ENCODE data around the gene REV3L.
"Not testable (repeated sequence)": the region's sequence is repeated elsewhere in the genome, so short reads cannot be mapped to it uniquely, and the experiment has no call there.

Gene REV3L

DNA sequence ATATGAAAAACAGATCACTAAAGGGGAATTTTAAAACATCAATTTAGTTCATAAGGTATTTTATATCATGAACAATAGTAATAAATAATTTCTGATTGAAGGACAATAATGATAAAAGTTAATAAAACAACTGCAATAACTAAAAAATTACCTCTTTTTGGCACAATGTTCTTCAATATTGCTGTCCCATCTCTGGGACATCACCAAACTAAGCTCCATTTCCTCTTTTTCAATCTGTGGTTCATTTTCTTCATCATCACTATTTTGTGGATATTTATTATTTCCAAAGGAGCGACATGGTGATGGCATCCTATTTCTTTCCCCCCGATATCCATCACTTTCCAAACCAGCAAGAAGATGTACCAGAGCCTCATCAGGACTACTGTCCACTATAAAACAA, 103.2 kb downstream of the REV3L start:
- DNase-seq, result no peak

DNA sequence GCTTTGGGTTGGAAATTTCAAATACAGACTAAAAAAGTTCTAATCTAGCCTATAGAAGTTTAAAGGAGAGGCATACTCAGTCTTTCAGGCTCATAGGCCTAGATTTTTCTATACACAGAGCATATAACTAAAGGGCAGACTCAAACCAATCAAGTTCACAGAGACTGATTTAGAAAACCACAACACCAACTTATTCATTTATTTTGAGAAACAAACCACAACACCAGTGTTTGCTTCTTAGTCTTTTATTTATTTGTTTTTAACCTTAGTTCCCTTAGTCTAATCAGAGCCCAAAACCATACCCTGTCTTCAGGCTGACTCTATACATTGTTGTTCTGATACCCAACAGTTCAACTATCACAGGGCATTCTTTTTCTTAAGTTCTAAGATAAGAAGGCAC, 103.7 kb downstream of the REV3L start:
- no peak for DNase-seq

DNA sequence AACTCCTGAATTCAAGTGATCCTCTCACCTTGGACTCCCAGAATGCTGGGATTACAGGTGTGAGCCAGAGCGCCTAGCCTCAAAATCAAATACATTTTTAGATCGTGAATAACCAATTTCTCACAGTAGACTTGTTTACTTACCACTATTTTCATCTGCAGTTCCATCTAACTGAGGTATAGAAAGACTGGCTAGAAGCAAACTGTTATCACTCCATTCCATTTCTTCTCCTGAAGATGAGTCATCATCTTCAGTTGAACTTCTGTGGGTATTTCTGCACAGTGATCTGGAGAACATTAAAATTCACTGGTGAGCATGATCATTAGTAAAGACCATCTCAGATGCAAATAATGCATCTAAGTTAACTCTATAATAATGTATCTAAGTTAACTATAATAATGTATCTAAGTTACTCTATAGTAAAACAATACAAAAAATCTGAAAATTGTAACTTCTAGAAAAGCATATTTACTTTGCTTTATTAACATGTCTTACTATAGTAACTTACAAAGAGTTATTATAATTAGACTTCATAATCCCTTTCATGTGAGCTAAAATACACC, 105.4 kb downstream of the REV3L start:
- no peak for DNase-seq

DNA sequence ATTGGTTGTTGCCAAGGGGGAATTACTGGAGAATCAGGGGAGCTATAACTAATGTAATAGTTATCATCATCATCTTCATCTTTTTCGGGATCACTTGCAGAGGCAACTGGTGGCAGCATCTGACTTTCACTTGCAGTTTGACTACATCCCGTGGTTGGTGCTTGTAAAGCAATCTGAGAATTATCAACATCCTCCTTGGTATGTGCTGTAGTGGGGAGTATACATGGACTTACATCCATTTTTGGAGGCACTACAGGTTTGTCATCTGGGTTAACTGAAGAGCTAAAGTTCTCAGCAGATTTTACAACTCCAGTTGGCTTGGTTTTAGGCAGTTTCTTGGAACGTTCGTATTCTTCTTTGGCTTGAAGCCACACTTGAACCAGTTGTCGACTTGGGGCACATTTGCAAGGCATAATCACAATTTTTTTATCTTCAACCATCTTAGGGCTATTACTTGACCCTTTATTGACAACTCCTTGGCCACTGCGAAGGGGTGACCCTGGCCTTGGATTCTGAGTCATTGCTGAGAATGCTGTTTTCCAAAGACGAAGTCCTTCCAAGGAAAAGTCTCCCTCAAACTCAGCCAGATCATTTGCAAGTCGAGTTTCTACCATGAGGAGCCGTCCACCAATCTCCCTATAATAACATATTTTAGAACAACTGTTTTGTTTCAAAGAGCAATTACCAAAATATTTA, 115.5 kb downstream of the REV3L start:
- DNase-seq, result peak in 1 of 58 donors; percentile 5

DNA sequence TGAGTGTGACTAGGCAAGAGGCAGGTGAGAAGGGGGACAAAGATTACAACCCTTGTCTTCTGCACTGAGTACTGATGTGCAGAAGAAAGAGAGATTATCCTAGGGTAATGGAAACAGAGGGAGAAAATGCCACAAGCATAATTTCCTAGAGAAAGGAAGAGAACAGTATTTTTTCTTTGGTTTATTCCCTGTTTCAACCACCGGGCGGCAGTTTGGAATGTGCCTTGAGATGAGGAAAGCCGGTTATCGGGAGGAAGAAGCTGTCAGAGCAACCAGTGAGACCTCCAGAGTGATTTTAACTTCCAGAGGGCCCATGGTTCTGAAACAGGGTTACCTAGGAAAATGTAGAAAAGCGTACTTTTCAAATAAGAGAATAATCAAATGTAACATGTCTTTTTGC, 121.4 kb downstream of the REV3L start:
- peak in 30 of 58 donors; percentile 2 to 55 (median 12) for DNase-seq

DNA sequence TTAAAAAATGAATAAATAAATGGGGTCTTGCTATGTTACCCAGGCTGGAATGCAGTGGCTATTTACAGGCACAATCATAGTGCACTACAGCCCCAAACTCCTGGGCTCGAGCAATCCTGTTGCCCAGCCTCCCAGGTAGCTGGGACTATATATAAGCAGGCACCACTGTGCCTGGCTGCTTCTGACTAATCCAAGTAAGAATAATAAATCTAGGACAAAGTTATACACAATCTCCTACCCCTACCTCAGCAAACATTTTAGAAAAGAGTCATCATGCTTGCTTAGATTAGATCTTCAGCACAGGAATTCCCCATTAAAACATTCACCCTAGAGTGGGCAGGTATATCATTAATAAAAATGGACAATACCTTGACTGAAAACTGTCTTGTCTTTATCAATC, 124.6 kb downstream of the REV3L start:
- DNase-seq, result no peak

DNA sequence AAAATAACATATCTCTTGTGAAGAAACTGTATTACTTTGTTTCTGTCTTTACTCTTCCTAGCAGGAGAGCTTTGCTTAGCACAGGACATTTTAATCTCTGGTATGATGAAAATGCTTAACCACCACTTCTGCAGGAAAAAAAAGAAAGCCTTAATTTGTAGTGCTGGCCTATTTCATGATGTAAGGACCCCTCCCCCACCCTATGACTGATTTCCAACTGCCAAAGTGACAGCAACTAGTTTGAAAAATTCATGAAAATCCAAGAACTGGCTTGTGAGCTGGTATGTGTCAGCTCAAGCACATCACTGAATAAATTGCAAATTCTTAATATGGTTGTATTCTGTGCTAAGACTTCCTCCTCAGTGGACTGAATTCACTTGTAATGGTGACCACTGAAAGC, 125.3 kb downstream of the REV3L start:
- no peak for DNase-seq

DNA sequence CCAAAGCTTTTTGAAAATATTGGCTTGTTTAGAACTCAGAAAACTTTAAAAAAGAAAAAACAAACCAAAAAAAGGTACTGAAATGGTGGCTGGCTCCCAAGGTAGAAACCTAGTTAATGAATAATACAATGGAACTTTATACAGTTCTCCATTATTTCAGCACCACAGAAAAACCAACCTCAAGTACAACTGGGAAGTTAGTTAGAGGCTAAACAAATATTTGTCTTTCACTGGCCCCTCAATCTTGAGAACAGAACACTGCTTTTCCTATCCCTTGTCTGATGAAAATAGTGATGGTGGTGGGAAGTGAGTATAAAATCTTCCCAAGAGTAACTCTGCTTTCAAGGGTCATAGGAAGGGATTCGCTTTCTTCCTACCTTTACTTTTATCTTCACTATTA, 126.5 kb downstream of the REV3L start:
- DNase-seq, result no peak

DNA sequence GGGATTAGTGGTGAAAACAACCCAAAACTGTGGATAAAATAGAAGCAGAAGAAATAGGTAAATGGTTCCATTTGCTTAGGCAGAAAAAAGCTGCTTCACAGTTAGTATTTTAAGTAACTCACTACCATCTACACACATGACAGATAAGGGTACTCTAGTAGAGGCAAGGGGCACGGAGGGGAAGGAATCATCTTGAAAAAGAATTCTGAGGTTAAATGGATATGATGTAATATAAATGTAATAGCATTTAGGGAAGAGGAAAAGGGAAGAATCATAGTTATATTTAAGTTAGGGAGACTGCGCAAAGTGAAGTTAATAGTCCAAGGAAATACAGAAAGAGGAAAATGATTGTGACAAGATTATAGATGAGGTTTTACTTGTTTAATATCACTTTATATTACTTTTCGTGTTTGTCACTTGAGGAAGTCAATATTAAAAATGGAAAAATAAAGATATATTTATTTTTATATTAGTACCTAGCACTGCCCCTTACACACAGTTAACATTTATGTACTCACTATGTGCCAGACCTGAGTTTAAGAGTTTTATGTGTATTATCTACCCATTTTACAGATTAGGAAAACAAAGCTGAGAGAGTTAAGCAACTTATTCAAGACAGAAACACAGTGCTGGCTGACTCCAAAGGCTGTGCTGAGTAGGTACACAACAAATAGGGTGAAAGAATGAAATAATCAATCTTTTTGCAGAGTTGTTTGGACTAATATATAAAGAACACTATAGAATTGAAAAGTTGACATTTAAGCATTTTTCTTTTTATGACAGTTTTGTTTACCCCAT, 128.1 kb downstream of the REV3L start:
- no peak for DNase-seq

DNA sequence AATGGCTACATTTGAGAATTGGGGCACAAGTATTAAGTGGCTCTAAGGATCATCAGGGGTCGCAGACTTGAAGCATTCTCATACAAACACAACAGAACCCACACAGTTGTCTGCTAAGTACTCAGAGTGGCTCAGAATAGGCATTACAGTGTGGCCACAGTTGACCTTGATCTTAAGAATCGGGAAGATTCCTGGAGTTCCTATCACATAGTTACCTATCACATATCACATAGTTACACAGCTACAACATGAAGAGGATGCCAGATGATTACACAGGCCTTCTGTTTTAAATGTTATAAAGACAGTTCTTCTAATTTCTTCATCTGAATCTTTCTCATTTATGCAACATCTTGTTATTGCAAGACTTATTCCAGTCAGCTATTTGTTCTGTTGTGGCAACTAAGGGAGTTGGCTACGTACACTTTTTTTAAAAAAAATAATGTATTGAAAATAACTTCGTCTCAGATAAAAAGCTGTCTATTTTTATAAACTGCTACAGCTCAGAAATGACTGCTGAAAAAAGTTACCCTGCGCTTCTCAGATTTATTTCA, 129.0 kb downstream of the REV3L start:
- DNase-seq, result no peak

DNA sequence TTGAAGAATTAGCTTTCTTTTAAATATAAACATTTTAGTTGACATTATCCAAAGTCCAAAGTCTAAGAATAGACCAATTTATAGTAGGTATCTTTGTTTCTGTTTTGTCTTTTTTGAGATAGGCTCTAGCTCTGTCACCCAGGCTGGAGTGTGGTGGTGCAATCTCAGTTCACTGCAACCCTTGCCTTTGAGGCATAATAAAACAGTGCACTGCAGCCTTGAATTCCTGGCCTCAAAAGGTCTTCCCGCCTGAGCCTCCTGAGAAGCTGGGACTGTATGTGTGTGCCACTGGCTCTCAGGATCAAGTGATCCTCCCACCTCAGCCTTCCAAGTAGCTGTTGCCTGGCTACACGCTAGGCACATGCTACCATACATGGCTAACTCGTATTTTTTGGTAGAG, 135.4 kb downstream of the REV3L start:
- DNase-seq, result no peak

DNA sequence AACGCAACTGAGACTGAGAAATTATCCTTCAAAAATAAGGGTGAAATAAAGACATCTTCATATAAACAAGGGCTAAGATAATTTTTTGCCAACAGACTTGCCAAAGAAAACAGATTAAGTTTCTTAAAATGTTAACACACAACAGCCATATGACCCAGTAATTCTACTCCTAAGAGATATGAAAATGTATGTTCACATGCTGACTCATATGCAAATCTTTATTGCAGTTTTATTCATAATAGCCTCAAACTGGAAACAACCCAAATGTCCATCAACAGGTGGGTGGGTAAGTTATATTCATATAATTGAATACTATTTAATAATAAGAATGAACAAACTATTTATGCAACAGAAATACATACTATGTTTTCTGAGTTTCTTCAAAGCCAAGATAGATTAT, 140.1 kb downstream of the REV3L start:
- no peak for DNase-seq

DNA sequence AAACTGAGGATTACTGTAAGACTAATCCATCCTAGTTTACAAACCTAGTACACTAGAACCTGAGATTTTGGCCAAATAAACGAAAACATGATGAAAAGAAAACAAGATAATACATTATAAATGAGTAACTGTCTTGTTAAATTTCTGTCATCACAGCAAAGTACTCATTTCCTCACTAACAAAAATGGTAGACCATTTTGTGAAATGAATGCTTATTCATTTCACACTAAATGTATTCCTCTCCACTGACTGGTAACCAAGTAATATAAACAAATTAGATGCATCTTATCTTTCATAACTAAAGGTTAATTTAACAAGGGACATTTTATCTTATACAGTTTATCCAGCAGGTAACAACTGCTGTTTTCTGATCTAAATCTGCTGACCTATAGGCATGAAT, 143.7 kb downstream of the REV3L start:
- DNase-seq, result no peak

DNA sequence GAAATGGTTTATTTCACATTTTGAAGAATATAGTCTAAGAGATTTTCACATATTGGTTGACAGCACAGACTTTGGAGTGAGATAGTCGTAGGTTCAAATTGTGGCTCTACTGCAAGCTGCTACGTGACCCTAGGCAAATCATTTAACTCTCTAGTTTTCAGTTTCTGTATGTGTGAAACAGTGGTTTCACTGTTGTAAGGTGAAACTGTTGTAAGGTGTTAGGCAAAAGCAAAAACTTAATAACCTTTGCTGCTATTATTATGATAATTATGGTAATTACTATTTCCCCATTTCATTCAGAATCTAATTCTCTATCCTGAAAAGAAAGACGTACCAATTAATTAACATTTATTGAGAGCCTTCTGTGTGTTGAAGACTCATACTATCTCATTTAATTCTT, 144.2 kb downstream of the REV3L start:
- DNase-seq, result no peak

DNA sequence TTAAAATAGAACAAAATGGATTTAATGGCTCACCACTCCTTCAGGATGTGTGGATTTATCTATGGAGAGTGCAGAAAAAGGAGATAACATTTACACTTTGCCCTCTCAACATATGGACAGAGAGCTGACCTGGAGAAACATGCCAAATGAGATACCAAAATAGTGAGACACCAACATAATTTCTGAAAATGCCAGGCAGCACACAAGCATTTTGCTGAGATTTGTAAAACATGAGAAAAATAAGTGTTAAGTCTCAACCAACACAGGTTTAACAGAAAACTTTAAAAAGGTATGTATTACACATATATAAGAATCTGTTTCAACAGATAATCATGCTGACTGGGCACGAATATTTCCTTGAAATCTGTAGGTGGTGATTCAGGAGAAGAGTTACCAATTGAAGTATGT, 145.2 kb downstream of the REV3L start:
- DNase-seq, result no peak

DNA sequence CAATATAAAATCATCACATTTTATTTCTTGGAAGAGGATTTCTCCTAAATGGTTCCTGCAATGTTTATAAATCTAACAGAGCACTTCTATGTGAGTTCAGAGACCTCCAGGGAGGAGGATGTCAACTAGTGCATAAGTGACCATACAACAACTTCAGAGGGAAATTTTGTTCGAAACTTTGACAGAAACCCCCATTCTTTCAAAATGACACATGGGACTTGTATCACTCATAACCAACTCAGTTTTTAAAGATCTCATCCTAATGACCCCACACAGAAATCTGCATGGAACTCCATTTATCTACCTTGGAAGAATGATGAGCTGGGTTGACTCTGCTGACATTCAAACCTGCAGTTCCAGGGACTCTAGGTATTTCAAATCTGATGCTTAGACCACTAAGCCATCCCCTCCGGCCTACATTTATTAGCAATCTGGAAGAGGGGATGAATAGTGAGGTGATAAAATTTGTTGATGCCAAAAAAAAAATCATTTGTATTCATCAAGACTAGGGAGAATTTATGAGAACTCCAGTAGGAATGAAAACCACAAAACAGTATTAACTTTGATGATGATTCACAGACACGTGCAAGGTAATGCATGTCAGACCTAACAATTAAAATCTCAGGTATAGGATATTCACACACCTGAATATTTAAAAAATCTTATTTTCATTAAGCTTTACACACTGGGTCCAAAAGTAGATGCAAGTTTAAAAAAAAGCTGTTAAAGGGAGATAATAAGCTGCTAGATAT, 153.0 kb downstream of the REV3L start:
- DNase-seq, result no peak

DNA sequence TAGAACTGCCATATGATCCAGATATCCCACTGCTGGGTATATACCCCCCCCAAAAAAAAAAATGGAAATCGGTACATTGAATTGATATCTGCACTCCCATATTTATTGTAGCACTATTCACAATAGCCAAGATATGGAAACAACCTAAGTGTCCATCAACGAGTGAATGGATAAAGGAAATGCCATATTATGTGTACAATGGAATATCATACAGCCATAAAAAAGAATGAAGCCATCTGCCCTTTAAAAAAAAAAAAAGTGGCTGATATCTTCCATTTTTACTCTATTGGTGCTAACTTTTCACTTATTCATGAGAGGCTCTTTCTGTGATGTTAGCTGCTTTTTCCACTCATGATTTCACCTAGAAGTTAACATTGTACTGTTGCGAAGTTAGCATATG, 156.5 kb downstream of the REV3L start:
- DNase-seq, result no peak

DNA sequence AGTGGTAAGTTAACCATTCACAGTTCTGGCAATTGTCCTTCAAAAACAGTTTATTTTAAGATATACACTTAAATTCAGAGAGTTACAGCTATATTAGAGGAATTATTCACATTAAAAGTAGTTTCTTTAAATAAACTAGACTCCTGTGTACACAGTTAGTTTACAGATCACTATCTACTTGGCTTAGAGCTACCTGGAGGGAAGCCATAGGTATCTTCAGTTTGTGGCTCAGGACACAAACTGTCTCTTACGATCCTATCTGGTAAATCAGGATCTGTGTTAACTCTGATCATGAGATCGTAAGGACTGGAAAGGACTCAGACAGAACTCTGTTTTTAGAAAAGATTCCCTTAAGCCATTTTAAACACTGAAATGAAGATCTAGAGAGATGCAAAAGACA, 160.9 kb downstream of the REV3L start:
- no peak for DNase-seq

DNA sequence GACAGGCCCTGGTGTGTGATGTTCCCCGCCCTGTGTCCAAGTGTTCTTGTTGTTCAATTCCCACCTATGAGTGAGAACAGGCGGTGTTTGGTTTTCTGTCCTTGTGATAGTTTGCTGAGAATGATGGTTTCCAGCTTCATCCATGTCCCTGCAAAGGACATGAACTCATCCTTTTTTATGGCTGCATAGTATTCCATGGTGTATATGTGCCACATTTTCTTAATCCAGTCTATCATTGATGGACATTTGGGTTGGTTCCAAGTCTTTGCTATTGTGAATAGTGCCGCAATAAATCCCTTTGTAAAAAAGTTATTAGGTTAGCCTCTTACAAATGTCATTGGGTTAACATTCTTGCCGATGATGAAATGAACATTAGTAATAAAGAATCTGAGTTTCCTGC, 175.1 kb downstream of the REV3L start:
- DNase-seq, result not testable (repeated sequence)

DNA sequence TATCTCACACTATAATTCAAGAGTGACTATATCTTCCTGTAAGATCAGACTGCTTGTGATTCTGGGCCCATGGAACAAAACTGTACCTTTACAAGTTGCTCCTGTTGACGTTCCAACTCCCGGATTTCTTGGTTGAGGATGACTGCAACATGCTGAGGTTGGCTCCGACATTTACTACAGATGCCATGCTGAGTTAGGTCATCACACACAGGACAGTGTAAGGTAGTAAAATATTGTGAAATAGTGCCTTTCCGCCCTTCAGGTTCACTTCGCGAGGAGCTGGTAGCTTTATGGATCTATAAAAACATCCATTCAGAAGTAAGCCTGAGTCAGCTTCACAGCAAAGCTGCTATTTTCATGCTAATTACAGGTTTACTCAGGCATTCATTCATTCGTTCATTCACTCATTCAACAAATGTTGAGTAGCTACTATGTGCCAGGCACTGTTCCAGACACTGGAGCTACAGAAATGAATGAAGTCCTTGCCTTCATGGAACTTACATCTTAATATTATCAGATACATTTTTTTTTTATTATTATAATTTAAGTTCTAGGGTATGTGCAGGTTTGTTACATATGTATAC, 175.7 kb downstream of the REV3L start:
- no peak for DNase-seq

Measured in anterior cingulate cortex (tissue), 58 donors.